GM21786 (cell line): ENCODE measurements around the gene TOPBP1.
"Not testable (repeated sequence)": the region's sequence is repeated elsewhere in the genome, so short reads cannot be mapped to it uniquely, and the experiment has no call there.

Experiments used
- ATAC-seq: cut with Tn5 transposase; IDR thresholded peaks from one replicate; pipeline ENCODE4 v1.9.1; 2021; ENCODE audit not compliant: unreplicated experiment

TOPBP1 gene

GRCh38 chr3:133572158-133573053 lies 89.3 kb downstream of the TOPBP1 start:
- no peak for ATAC-seq

- no peak for ATAC-seq
Measured at GRCh38 chr3:133570937-133571320, 90.8 kb downstream of the TOPBP1 start.

GRCh38 chr3:133570139-133570936 lies 91.4 kb downstream of the TOPBP1 start:
- ATAC-seq: no peak

- ATAC-seq: no peak
Measured at GRCh38 chr3:133568294-133569014, 93.3 kb downstream of the TOPBP1 start.

- no peak for ATAC-seq
Measured at GRCh38 chr3:133563816-133564215, 97.9 kb downstream of the TOPBP1 start.

GRCh38 chr3:133563186-133563591 lies 98.6 kb downstream of the TOPBP1 start:
- no peak for ATAC-seq

- ATAC-seq: no peak
Measured at GRCh38 chr3:133562376-133562775, 99.4 kb downstream of the TOPBP1 start.

GRCh38 chr3:133561679-133562078 lies 100.1 kb downstream of the TOPBP1 start:
- no peak for ATAC-seq

GRCh38 chr3:133551589-133551988 lies 110.2 kb downstream of the TOPBP1 start:
- ATAC-seq: not testable (repeated sequence)
